IMR-90 (cell line): ENCODE results near the gene DDX54. TPM values are rescaled to one million over a fixed set of nuclear protein-coding genes. Genes with fewer than 3 reads are reported as not detected.

Source experiments
- ATAC-seq: fragments of 200-7000 bp; cut with Tn5 transposase; 2 replicates; pipeline ENCODE4 v1.9.1; 2020; ENCODE audit warnings: low read depth, mild to moderate bottlenecking, moderate library complexity
- BruUV-seq: library from RNA; stranded (reverse); fragments of 400-500 nt; replicated peaks from 2 replicates; lab custom pipeline; 2021; lab: Mats Ljungman, UMichigan
- CTCF ChIA-PET: fragments of 300-600 bp; formaldehyde crosslinking; extraction: SDS; loops from one replicate; lab custom pipeline; 2021; ENCODE audit warnings: antibody characterized with exemption; lab: Yijun Ruan, JAX
- POLR2A ChIA-PET: fragments of 300-600 bp; sonication (Branson Sonifier 250); formaldehyde crosslinking; loops from one replicate; lab custom pipeline; 2022; ENCODE audit warnings: antibody characterized with exemption; ENCODE audit not compliant: unreplicated experiment; lab: Charles Lee
- DNase-seq: peaks from one replicate; pipeline ENCODE4 v3.0.0; 2013
- H2AFZ ChIP-seq: replicated peaks from 2 replicates; pipeline ENCODE3; 2013; ENCODE audit warnings: low read length, mild to moderate bottlenecking; ENCODE audit not compliant: poor library complexity
- H2AK5ac ChIP-seq: 2 replicates; pipeline ENCODE4 v1.6.1; 2013; ENCODE audit warnings: low read depth, low read length, inconsistent platforms
- H2AK9ac ChIP-seq: replicated peaks from 2 replicates; pipeline ENCODE3; 2013; ENCODE audit warnings: mild to moderate bottlenecking, low read depth, low read length, moderate library complexity; ENCODE audit not compliant: poor library complexity
- H2BK120ac ChIP-seq: 2 replicates; pipeline ENCODE4 v1.6.1; 2013; ENCODE audit warnings: low read depth, low read length, inconsistent platforms
- H2BK15ac ChIP-seq: 3 replicates; pipeline ENCODE4 v1.6.1; 2013; ENCODE audit warnings: low read depth, low read length, inconsistent platforms
- H2BK20ac ChIP-seq: 2 replicates; pipeline ENCODE4 v1.6.1; 2013; ENCODE audit warnings: low read depth, mild to moderate bottlenecking, inconsistent platforms, low read length, moderate library complexity
- H2BK5ac ChIP-seq: 2 replicates; pipeline ENCODE4 v1.6.1; 2013; ENCODE audit warnings: mild to moderate bottlenecking, low read depth, low read length, inconsistent platforms; ENCODE audit not compliant: poor library complexity, severe bottlenecking
- H3K14ac ChIP-seq: replicated peaks from 2 replicates; pipeline ENCODE4 v1.6.1; 2013; ENCODE audit warnings: low read depth, low read length, inconsistent platforms
- H3K18ac ChIP-seq: 2 replicates; pipeline ENCODE4 v1.6.1; 2013; ENCODE audit warnings: low read depth, low read length, control low read depth
- H3K23ac ChIP-seq: 2 replicates; pipeline ENCODE4 v1.6.1; 2013; ENCODE audit warnings: low read depth, low read length, inconsistent platforms
- H3K27ac ChIP-seq: 2 replicates; pipeline ENCODE4 v1.5.1; 2013; ENCODE audit warnings: mild to moderate bottlenecking, control low read depth, low read length; ENCODE audit not compliant: insufficient read depth
- H3K27me3 ChIP-seq: 2 replicates; pipeline ENCODE4 v1.6.1; 2013; ENCODE audit warnings: low read length; ENCODE audit not compliant: control insufficient read depth, insufficient read depth
- H3K36me3 ChIP-seq: 2 replicates; pipeline ENCODE4 v1.6.1; 2013; ENCODE audit warnings: low read length, mixed read lengths; ENCODE audit not compliant: control insufficient read depth, insufficient read depth
- H3K4ac ChIP-seq: 2 replicates; pipeline ENCODE4 v1.6.1; 2013; ENCODE audit warnings: low read depth, low read length, inconsistent platforms
- H3K4me1 ChIP-seq: 2 replicates; pipeline ENCODE4 v1.6.1; 2013; ENCODE audit warnings: low read length, mixed read lengths; ENCODE audit not compliant: control insufficient read depth, insufficient read depth
- H3K4me2 ChIP-seq: 2 replicates; pipeline ENCODE4 v1.6.1; 2013; ENCODE audit warnings: low read depth, mild to moderate bottlenecking, control low read depth, low read length, moderate library complexity
- H3K4me3 ChIP-seq: 2 replicates; pipeline ENCODE4 v1.5.1; 2013; ENCODE audit warnings: low read depth, mild to moderate bottlenecking, control low read depth, low read length, moderate library complexity; ENCODE audit not compliant: insufficient read depth
- H3K56ac ChIP-seq: 2 replicates; pipeline ENCODE4 v1.6.1; 2013; ENCODE audit warnings: low read length, inconsistent platforms; ENCODE audit not compliant: insufficient read depth; ENCODE audit errors: extremely low read depth
- H3K79me1 ChIP-seq, 2 experiments: 2 replicates each; pipeline ENCODE4 v1.6.1; 2013; ENCODE audit warnings: low read length in 2 of 2, inconsistent platforms in 1 of 2, low read depth in 1 of 2
- H3K9ac ChIP-seq: 2 replicates; pipeline ENCODE4 v1.6.1; 2013; ENCODE audit warnings: low read depth, low read length, control low read depth
- H3K9me1 ChIP-seq: 2 replicates; pipeline ENCODE4 v1.6.1; 2013; ENCODE audit warnings: low read length, inconsistent platforms; ENCODE audit not compliant: insufficient read depth
- H3K9me3 ChIP-seq: 2 replicates; pipeline ENCODE4 v1.6.1; 2013; ENCODE audit warnings: low read length; ENCODE audit not compliant: control insufficient read depth, insufficient read depth
- H4K20me1 ChIP-seq: 2 replicates; pipeline ENCODE4 v1.6.1; 2013; ENCODE audit warnings: low read length, inconsistent platforms; ENCODE audit not compliant: insufficient read depth
- H4K5ac ChIP-seq: 2 replicates; pipeline ENCODE4 v1.6.1; 2013; ENCODE audit warnings: mild to moderate bottlenecking, low read depth, low read length, control low read depth
- H4K8ac ChIP-seq, 2 experiments: 2 replicates each; pipeline ENCODE4 v1.6.1; 2013; ENCODE audit warnings: low read depth in 2 of 2, low read length in 2 of 2, control low read depth in 1 of 2, inconsistent platforms in 1 of 2
- H4K91ac ChIP-seq: 2 replicates; pipeline ENCODE4 v1.6.1; 2013; ENCODE audit warnings: low read depth, low read length, inconsistent platforms; ENCODE audit not compliant: insufficient read depth
- BHLHE40 ChIP-seq: fragments of 150-350 bp; IDR thresholded peaks from 2 replicates; pipeline ENCODE4 v1.6.1; 2016; ENCODE audit warnings: mild to moderate bottlenecking, low read depth, low read length
- CHD1 ChIP-seq: IDR thresholded peaks from 2 replicates; pipeline ENCODE4 v1.6.1; 2012; ENCODE audit warnings: low read depth, low read length, improper control_type of control experiment
- CTCF ChIP-seq: conservative IDR thresholded peaks from 2 replicates; pipeline ENCODE4 v1.5.1; 2012; ENCODE audit warnings: mild to moderate bottlenecking, low read depth, low read length, improper control_type of control experiment
- FOS ChIP-seq: fragments of 150-350 bp; IDR thresholded peaks from 2 replicates; pipeline ENCODE4 v1.6.1; 2016; ENCODE audit warnings: low read depth, low read length
- MAZ ChIP-seq: IDR thresholded peaks from 2 replicates; pipeline ENCODE4 v1.6.1; 2012; ENCODE audit warnings: low read depth, mild to moderate bottlenecking, low read length, improper control_type of control experiment, moderate library complexity, borderline replicate concordance
- MXI1 ChIP-seq: IDR thresholded peaks from 2 replicates; pipeline ENCODE4 v1.6.1; 2012; ENCODE audit warnings: low read depth, mild to moderate bottlenecking, low read length, moderate library complexity, borderline replicate concordance
- NFE2L2 ChIP-seq: fragments of 150-350 bp; IDR thresholded peaks from 2 replicates; pipeline ENCODE4 v1.6.1; 2016; ENCODE audit warnings: low read depth, mild to moderate bottlenecking, low read length
- RAD21 ChIP-seq: IDR thresholded peaks from 2 replicates; pipeline ENCODE4 v1.6.1; 2012; ENCODE audit warnings: low read length, improper control_type of control experiment
- RCOR1 ChIP-seq: IDR thresholded peaks from 2 replicates; pipeline ENCODE4 v1.6.1; 2012; ENCODE audit warnings: mild to moderate bottlenecking, low read length, improper control_type of control experiment; ENCODE audit not compliant: insufficient replicate concordance
- RFX5 ChIP-seq: IDR thresholded peaks from 2 replicates; pipeline ENCODE4 v1.8.0; 2012; ENCODE audit warnings: low read depth, mild to moderate bottlenecking, low read length, moderate library complexity
- SMC3 ChIP-seq: fragments of 150-350 bp; IDR thresholded peaks from 2 replicates; pipeline ENCODE4 v1.6.1; 2016; ENCODE audit warnings: low read depth, mild to moderate bottlenecking, antibody characterized with exemption, low read length, moderate library complexity
- WGBS, 2 experiments: methylation state at CpG; one replicate each; pipeline versions ENCODE4 v1.1.5 to v1.1.7; 2013; ENCODE audit warnings: missing lambda C conversion rate in 2 of 2; ENCODE audit not compliant: insufficient read length in 1 of 2; ENCODE audit errors: extremely low coverage in 2 of 2; 5-methylcytosine and 5-hydroxymethylcytosine counted together
- dilution Hi-C: fragments of 300-500 bp; cut with HindIII; formaldehyde crosslinking; loops from one replicate; pipeline ENCODE4 v1.14.3; 2018; ENCODE audit warnings: low sequenced_read_pairs; ENCODE audit not compliant: unreplicated experiment
- in situ Hi-C: fragments of 300-500 bp; cut with MboI; formaldehyde crosslinking; loops from 3 replicates; pipeline ENCODE4 v1.14.3; 2019; ENCODE audit warnings: low sequenced_read_pairs, inconsistent platforms, mixed read lengths
- intact Hi-C: fragments of 100-400 bp; cut with micrococcal nuclease; formaldehyde crosslinking; loops from 2 replicates; pipeline ENCODE4 v1.10.0; 2022
- polyA plus RNA-seq, 3 experiments: library from polyadenylated mRNA; depleted of rRNA; stranded (reverse); fragments of >200 nt; gene quantifications; 2 replicates each; pipeline ENCODE4 v1.2.3, GENCODE V29; 2012; ENCODE audit warnings: low replicate concordance in 1 of 3
- total RNA-seq: library from RNA; depleted of rRNA; stranded (reverse); fragments of >200 nt; gene quantifications from 2 replicates; pipeline ENCODE4 v1.2.3, GENCODE V29; 2012
- TF ChIP-seq, protein P1 (sequence below): fragments of 150-350 bp; IDR thresholded peaks from 2 replicates; pipeline ENCODE4 v1.6.1; 2017; ENCODE audit warnings: mild to moderate bottlenecking, antibody characterized with exemption, low read length, low read depth

The DDX54 gene
- total and polyA plus RNA-seq, 2 of the 4 experiments (the other 2 are of a cell fraction), result 23.8 to 47.5 TPM

GRCh38 chr12:113174461-113175384 is 10.6 kb downstream of the DDX54 start:
- peaks cover 67% of the 10 kb centered on the region for H3K36me3 ChIP-seq
- ATAC-seq (peak; percentile 98), DNase-seq (peak; percentile 52)
- dilution Hi-C loops (no loop called here), in situ Hi-C loops (loop anchor here (5.0 to 25.0 kb wide), 2 partner anchors 127 to 1238 kb away; partner anchors contain the start of gene TBX5), intact Hi-C loops (loop anchor here (1.0 kb wide), 2 partner anchors 126 to 181 kb away; no protein-coding TSS in a partner anchor)
- no peak overlapping the region for H3K23ac ChIP-seq
- H3K27me3 ChIP-seq, result no peaks in the 10 kb centered on the region
- no peak overlapping the region for H4K8ac ChIP-seq
- no peak overlapping the region for H3K4me3 ChIP-seq
- WGBS, 2 experiments, result 13% methylated on average over 7 of the region's 32 CpGs; no CpG with 5 or more reads in 1 of the 2 experiments
- H2BK120ac ChIP-seq, result no peak overlapping the region
- no peak overlapping the region for H4K5ac ChIP-seq
- no peak overlapping the region for H3K14ac ChIP-seq
- TF ChIP-seq BHLHE40 (0 out of 2 replicates have a peak, but pooled peaks have one; percentile 29), MXI1 (no peak), CHD1 (no peak), NFE2L2 (no peak), CTCF (peak; percentile 93), SMC3 (peak; percentile 82), RAD21 (peak; percentile 87), MAZ (peak; percentile 13; the same call in 1 of the 2 replicates), FOS (no peak), RCOR1 (no peak), RFX5 (no peak)
- TF ChIP-seq, protein P1, sequence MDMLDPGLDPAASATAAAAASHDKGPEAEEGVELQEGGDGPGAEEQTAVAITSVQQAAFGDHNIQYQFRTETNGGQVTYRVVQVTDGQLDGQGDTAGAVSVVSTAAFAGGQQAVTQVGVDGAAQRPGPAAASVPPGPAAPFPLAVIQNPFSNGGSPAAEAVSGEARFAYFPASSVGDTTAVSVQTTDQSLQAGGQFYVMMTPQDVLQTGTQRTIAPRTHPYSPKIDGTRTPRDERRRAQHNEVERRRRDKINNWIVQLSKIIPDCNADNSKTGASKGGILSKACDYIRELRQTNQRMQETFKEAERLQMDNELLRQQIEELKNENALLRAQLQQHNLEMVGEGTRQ, result peak; percentile 57
- no peak overlapping the region for H2BK5ac ChIP-seq
- H4K91ac ChIP-seq, result no peak overlapping the region
- no peak overlapping the region for H2AK5ac ChIP-seq
- no peak overlapping the region for H2BK15ac ChIP-seq
- H2AFZ ChIP-seq, result no peak overlapping the region
- no peak overlapping the region for H3K4me2 ChIP-seq
- POLR2A ChIA-PET, result no interaction called here
- no peak overlapping the region for H3K4ac ChIP-seq
- peaks cover 5 to 7% of the 10 kb centered on the region in 2 experiments; a peak in 1 of 4 replicates for H3K79me1 ChIP-seq
- H3K9me1 ChIP-seq, result no peaks in the 10 kb centered on the region
- peaks cover 8% of the 10 kb centered on the region for H3K9me3 ChIP-seq
- H2AK9ac ChIP-seq, result no peak overlapping the region
- peaks cover 2% of the 10 kb centered on the region; the same call in 1 of the 2 replicates for H3K4me1 ChIP-seq
- CTCF ChIA-PET, result interaction anchor here (0.6 to 1.5 kb wide), 7 partner anchors 9 to 140 kb away, joined by 3 to 5 read pairs (median 4); partner anchors contain the start of gene CFAP73
- no TSS peak for BruUV-seq
- no peak overlapping the region for H2BK20ac ChIP-seq
- H3K9ac ChIP-seq, result no peak overlapping the region
- no peak overlapping the region for H3K18ac ChIP-seq
- H3K27ac ChIP-seq, result no peak overlapping the region
- H3K56ac ChIP-seq, result no peak overlapping the region
- H4K20me1 ChIP-seq, result peaks cover 2% of the 10 kb centered on the region
